Measurements from ENCODE around the gene ROPN1L. TPM values are rescaled to one million over a fixed set of nuclear protein-coding genes. Genes with fewer than 3 reads are reported as not detected.

ROPN1L gene
- total RNA-seq, 2 donors from 2014 or later: 0.31 to 1.0 TPM

GRCh38 chr5:10470669-10471068 is 29.0 kb downstream of the ROPN1L start:
- no peak for DNase-seq
- intact Hi-C loops (cut with DNase I): no loop called here
- no peak for ATAC-seq

GRCh38 chr5:10471677-10472076 is 30.0 kb downstream of the ROPN1L start:
- intact Hi-C loops (cut with DNase I): no loop called here
- ATAC-seq (no peak), DNase-seq (no peak)

DNA sequence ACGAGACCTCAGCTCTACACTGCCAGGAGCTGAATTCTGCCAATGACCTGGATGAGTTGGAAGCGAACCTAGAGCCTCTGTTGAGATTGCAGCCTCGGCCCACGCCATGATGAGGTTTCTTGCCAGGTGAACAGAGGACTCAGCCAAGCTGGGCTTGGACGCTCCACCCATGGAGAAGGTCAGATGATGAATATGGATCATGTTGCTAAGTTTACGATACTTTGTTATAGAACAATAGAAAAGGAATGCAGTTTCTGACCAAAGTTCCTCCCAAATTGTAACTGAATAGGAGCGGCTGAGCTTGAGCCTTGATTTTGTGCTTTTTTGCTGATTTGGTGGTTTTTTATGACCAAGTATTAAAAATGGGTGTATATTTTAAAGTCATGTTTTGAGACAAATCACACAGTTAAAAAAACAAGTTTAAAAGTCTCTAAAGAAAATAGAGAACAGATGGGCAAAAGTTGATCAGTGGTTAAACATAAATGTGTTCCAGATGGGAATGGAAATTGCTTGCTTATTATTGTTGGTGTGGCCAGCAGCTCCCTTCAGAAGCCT is 32.9 kb downstream of the ROPN1L start:
- ATAC-seq (no peak), DNase-seq (no peak)
- intact Hi-C loops (cut with DNase I): no loop called here

GRCh38 chr5:10475931-10476676 is 34.4 kb downstream of the ROPN1L start:
- ATAC-seq: no peak
- DNase-seq: no peak
- intact Hi-C loops (cut with DNase I): no loop called here

GRCh38 chr5:10476878-10477277 is 35.2 kb downstream of the ROPN1L start:
- no peak for ATAC-seq
- intact Hi-C loops (cut with DNase I): no loop called here
- DNase-seq: no peak

- ATAC-seq (no peak), DNase-seq (no peak)
- intact Hi-C loops (cut with DNase I): no loop called here
These were observed 36.3 kb downstream of the ROPN1L start for GRCh38 chr5:10477943-10478342.

DNA sequence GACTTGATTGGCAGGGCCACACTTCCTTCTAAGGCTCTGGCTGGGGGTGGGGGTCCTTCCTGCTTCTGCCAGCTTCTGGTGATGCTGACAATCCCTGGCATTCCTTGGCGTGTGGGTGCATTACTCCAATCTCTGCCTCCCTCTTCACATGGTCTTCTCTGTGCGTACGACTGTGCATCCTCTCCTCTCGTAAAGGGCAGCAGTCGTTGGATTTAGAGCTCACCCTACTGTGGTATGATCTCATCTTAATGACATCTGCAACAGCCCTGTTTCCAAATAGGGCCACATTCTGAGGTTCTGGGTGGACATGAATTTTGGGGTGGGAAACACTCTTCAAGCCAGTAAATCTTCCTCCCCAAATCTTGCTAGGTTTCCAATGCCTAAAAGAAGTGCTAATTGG is 36.8 kb downstream of the ROPN1L start:
- DNase-seq (no peak), ATAC-seq (no peak)
- intact Hi-C loops (cut with DNase I): no loop called here

DNA sequence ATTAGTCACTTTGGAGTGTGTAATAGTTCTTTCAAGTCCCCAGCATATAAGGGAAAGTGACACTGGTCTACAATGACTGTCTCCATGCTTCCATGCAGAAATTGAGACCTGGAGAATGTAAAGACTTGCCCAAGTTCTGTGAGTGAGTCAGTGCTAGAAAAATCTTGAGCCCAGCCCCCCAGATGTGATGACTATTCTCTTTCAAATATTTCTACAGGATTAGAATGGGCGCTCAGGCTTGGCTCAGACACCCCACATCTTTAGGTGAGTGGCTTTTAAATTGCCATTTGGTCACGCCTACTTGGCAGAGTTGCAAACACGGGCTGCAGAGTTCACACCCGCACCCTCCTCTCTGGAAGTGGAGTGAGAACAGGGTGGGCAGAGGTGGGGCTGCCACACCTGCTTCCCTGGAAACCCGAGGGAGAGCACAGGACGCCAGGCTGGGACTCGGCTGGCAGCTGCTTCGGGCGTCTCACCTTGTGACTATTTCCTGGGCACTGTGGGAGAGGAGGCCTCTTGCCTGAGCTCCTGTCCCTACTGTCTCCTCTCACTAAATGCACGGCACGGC is 37.6 kb downstream of the ROPN1L start:
- ATAC-seq (peak in 1 of 2 donors; percentile 22), DNase-seq (no peak)
- intact Hi-C loops (cut with DNase I): no loop called here

GRCh38 chr5:10480237-10480985 is 38.7 kb downstream of the ROPN1L start:
- intact Hi-C loops (cut with DNase I): no loop called here
- DNase-seq (no peak), ATAC-seq (no peak)

DNA sequence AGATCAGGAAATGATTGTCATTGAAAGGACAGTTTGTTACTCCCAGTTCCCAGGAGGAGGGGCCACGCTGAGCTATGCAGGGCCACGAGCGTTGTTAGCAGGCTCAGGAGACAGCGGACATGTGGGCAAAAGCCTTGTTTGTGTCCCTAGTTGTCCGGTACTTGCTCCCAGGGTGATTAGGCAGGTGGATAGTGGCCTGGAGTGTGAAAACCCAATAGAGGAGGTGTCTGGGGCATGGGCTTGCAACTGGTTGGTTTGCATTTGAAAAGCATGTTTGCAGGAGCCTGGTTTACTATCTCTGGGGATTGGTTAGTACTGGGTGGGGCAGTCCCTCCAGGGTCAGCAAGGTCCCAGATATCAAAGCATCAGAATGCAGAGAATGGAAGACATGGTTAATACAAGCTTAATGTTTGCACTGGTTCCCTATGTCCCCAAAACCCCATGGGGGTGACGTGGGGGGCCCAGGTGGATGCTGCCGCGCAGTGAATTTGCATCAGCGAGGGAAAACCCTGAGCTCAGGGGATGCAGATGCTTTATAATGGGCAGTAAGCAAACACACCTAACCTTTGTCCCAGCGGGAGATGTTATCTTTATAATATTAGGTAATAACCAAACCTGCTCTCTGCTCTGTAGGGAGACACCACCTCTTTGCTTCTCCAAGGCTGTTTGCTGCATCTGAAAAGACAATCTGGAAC is 39.7 kb downstream of the ROPN1L start:
- intact Hi-C loops (cut with DNase I): no loop called here

DNA sequence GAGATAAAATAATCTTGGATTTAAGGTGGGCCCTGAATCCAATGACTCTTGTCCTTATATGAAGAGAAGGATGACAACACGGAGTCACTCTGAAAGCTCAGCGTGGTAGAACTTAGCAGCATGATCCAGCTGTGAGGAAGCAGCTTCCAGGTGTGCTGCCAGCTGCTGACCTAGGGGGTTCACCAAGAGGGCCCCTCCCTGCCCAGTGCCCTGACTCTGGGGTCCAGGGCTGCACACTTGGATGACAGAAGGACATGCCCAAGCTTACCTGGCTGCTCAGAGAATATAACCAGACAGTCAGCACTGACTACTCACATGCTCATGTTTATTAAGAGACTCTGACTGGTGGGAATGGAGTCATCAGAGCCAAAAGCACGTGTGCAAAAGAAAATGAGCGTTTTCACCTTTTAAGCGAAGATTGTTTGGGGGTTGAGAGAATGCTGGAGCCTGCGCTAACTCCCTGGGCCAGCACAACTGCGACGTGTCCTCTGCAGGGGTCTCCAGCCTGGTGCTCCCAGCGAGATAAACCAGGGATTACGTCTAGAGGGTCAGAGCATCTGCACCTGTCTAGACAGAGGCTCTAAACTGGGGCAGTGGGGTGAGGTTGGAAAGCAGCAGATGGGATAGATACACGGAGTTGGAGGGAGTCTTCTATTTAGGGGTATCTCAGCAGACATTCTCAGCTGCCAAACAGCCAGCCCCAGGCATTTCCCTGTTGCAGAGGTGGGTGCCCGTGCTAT is 41.3 kb downstream of the ROPN1L start:
- intact Hi-C loops (cut with DNase I): no loop called here
- DNase-seq (no peak), ATAC-seq (no peak)

More for the DNA sequence above, 39.7 kb downstream of the ROPN1L start:
- ATAC-seq: no peak
- DNase-seq: no peak

DNA sequence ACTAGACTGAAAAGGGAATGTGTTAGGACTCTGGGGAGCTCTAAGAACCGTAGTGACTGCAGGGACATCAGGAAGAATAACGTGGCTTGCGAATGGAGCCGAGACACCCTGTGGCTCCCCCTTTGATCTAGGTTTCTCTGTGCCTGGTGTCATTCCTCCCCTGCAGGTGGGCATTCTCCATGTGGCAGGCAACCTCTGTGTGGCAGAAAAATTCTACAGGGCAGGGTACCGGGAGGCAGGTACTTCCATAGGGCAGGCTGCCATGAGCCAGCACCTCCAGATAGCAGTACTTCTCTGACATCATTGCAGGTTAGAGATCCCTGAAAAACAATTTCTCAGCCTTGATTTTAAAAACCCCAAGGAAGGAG is 43.1 kb downstream of the ROPN1L start:
- DNase-seq: no peak

GRCh38 chr5:10485142-10485795 is 43.6 kb downstream of the ROPN1L start:
- intact Hi-C loops (cut with DNase I): no loop called here
- ATAC-seq: peak; percentile 72 to 85
- DNase-seq: peak; percentile 83

More for the DNA sequence above, 43.1 kb downstream of the ROPN1L start:
- intact Hi-C loops (cut with DNase I): no loop called here
- ATAC-seq: no peak

GRCh38 chr5:10485897-10486296 is 44.2 kb downstream of the ROPN1L start:
- intact Hi-C loops (cut with DNase I): no loop called here
- ATAC-seq: peak in 1 of 2 donors; percentile 50

GRCh38 chr5:10486511-10487344 is 45.0 kb downstream of the ROPN1L start:
- DNase-seq: no peak
- ATAC-seq: no peak
- intact Hi-C loops (cut with DNase I): no loop called here

More at GRCh38 chr5:10485897-10486296, 44.2 kb downstream of the ROPN1L start:
- DNase-seq: peak; percentile 61

DNA sequence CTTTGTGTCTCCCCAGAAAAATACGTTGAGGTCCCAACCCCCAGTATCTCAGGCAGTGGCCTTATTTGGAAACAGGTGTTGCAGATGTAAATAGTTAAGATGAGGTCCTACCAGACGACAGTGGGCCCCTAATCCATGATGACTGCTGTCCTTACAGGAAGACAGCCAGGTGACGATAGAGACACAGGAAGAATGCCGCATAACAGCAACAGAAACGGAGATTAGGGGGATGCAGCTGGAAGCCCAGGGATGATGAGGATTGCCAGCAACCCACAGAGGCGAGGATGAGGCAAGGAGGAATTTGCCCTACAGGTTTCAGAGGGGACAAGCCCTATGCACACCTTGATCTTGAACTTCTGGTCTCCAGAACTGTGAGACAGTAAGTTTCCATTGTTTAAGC is 46.5 kb downstream of the ROPN1L start:
- intact Hi-C loops (cut with DNase I): no loop called here
- ATAC-seq: no peak
- no peak for DNase-seq

DNA sequence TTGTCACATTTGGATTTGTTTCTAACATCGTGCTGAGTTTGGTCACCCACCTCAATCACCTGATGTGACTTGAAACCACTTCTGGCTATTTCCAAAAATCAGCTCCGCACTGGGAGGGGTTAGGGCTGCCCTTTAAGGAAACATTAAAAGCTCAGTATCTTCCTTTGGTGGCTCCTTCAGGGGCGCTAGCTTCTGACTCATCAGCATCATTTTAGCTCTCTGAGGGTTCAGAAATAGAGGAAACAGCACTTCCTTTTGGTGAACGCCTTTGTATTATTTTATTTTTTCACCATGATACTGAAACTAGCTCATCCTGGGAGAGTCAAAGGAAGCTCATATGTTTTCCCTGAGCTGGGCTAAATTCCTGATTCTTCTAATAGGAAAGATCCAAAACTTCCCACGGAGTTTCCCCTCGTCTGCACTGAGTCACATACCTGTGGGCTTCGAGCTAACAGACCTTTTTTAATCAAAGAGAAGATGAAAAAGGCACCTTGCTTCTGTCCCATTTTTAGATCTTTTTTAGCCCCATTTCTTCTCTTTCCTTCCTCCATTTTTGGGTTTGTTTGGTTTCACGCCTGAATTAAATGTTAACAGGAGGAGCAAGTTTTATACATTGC is 48.2 kb downstream of the ROPN1L start:
- ATAC-seq: peak in 1 of 2 donors; percentile 25
- no peak for DNase-seq
- intact Hi-C loops (cut with DNase I): no loop called here

Data from left cardiac atrium (tissue), 4 donors.